Caco-2 (cell line): ENCODE measurements around the gene ADH1B. TPM values are rescaled to one million over a fixed set of nuclear protein-coding genes. Genes with fewer than 3 reads are reported as not detected.

Experiments
- BruUV-seq: library from RNA; stranded (reverse); fragments of 400-500 nt; replicated peaks from 2 replicates; lab custom pipeline; 2021; lab: Mats Ljungman, UMichigan
- CTCF ChIA-PET: fragments of 300-600 bp; sonication (Branson Sonifier 250); formaldehyde crosslinking; loops from one replicate; lab custom pipeline; 2022; ENCODE audit warnings: antibody characterized with exemption; lab: Charles Lee
- POLR2A ChIA-PET: fragments of 300-600 bp; sonication (Branson Sonifier 250); formaldehyde crosslinking; loops from one replicate; lab custom pipeline; 2022; ENCODE audit warnings: antibody characterized with exemption; lab: Charles Lee
- DNase-seq, 2 experiments: peaks; one replicate each; pipeline versions ENCODE4 v3.0.0 to v3.0.0-alpha.2; 2020 to 2022
- H3K27me3 ChIP-seq: replicated peaks from 2 replicates; pipeline ENCODE4 v1.6.0; 2011; ENCODE audit warnings: low read length; ENCODE audit not compliant: control insufficient read depth, insufficient read depth
- H3K36me3 ChIP-seq: 2 replicates; pipeline ENCODE4 v1.5.1; 2011; ENCODE audit warnings: low read length; ENCODE audit not compliant: control insufficient read depth, insufficient read depth
- H3K4me1 ChIP-seq: fragments of 250-450 bp; sonication (Bioruptor Pico); 2 replicates; pipeline ENCODE4 v1.5.1; 2020; ENCODE audit warnings: mild to moderate bottlenecking
- H3K4me3 ChIP-seq: 2 replicates; pipeline ENCODE4 v1.5.1; 2011; ENCODE audit warnings: low read depth, mild to moderate bottlenecking, control low read depth, low read length
- H3K9me3 ChIP-seq: fragments of 250-450 bp; sonication (Bioruptor Pico); 2 replicates; pipeline ENCODE4 v1.5.1; 2020; ENCODE audit warnings: mild to moderate bottlenecking, moderate library complexity
- H3K27ac Mint-ChIP-seq: one replicate; pipeline ENCODE4 v1.8.0; 2022; ENCODE audit warnings: mixed read lengths; ENCODE audit not compliant: unreplicated experiment
- H3K27me3 Mint-ChIP-seq: one replicate; pipeline ENCODE4 v1.8.0; 2022; ENCODE audit warnings: mixed read lengths; ENCODE audit not compliant: insufficient read depth, unreplicated experiment
- H3K36me3 Mint-ChIP-seq: one replicate; pipeline ENCODE4 v1.8.0; 2022; ENCODE audit warnings: mild to moderate bottlenecking, mixed read lengths; ENCODE audit not compliant: insufficient read depth, unreplicated experiment
- H3K4me1 Mint-ChIP-seq: one replicate; pipeline ENCODE4 v1.8.0; 2022; ENCODE audit warnings: low read depth, mixed read lengths; ENCODE audit not compliant: unreplicated experiment
- H3K4me3 Mint-ChIP-seq: one replicate; pipeline ENCODE4 v1.8.0; 2022; ENCODE audit warnings: mild to moderate bottlenecking, moderate library complexity, mixed read lengths; ENCODE audit not compliant: unreplicated experiment
- H3K9me3 Mint-ChIP-seq: one replicate; pipeline ENCODE4 v1.8.0; 2022; ENCODE audit warnings: mixed read lengths; ENCODE audit not compliant: unreplicated experiment
- intact Hi-C: fragments of 100-400 bp; cut with micrococcal nuclease; formaldehyde crosslinking; loops from one replicate; pipeline ENCODE4 v1.10.0; 2022; ENCODE audit not compliant: unreplicated experiment
- total RNA-seq: library from RNA; stranded (reverse); gene quantifications from 2 replicates; pipeline ENCODE4 v1.2.3, GENCODE V29; 2022
- TF ChIP-seq, protein P1 (sequence below), 2 experiments: fragments of 200-600 bp in 1 of 2; IDR thresholded peaks; 1 replicate in 1 of 2; 2 replicates in 1 of 2; pipeline versions ENCODE4 v1.5.1 to v1.8.0; 2011 to 2022; ENCODE audit warnings: antibody characterized with exemption in 1 of 2, control low read depth in 1 of 2, inconsistent platforms in 1 of 2, low read depth in 1 of 2, low read length in 1 of 2, mild to moderate bottlenecking in 1 of 2, moderate library complexity in 1 of 2; ENCODE audit not compliant: insufficient read depth in 1 of 2, severe bottlenecking in 1 of 2, unreplicated experiment in 1 of 2

The ADH1B gene
- total RNA-seq, 1 experiment from 2014 or later: not detected

DNA sequence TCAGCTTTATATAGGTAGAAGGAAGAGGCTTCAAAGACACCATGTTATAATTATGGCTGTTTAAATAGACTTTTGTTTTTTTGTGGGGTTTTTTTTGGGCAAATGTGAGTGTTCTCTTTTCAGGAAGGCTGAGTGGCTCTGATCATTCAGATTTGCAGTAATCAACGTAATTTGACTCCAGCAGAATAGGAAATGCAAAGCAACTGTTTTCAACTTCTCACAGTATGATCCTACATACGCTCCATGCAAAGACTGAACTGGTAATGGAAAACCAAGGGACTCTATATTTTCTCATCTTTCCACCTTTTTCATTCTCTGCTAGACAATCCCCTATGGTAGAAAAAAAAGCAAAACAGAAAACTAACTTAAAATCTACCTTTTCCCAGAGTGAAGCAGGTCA, 10.8 kb downstream of the ADH1B start:
- BruUV-seq: no TSS peak
- H3K4me1 Mint-ChIP-seq: no peaks in the 10 kb centered on the region
- H3K4me3 ChIP-seq: no peak overlapping the region
- no peaks in the 10 kb centered on the region for H3K4me1 ChIP-seq
- H3K27me3 Mint-ChIP-seq: no peaks in the 10 kb centered on the region
- H3K4me3 Mint-ChIP-seq: no peak overlapping the region
- ChIA-PET POLR2A (no interaction called here), CTCF (no interaction called here)
- intact Hi-C loops: no loop called here
- H3K36me3 Mint-ChIP-seq: no peaks in the 10 kb centered on the region
- no peaks in the 10 kb centered on the region for H3K27me3 ChIP-seq
- TF ChIP-seq, protein P1, sequence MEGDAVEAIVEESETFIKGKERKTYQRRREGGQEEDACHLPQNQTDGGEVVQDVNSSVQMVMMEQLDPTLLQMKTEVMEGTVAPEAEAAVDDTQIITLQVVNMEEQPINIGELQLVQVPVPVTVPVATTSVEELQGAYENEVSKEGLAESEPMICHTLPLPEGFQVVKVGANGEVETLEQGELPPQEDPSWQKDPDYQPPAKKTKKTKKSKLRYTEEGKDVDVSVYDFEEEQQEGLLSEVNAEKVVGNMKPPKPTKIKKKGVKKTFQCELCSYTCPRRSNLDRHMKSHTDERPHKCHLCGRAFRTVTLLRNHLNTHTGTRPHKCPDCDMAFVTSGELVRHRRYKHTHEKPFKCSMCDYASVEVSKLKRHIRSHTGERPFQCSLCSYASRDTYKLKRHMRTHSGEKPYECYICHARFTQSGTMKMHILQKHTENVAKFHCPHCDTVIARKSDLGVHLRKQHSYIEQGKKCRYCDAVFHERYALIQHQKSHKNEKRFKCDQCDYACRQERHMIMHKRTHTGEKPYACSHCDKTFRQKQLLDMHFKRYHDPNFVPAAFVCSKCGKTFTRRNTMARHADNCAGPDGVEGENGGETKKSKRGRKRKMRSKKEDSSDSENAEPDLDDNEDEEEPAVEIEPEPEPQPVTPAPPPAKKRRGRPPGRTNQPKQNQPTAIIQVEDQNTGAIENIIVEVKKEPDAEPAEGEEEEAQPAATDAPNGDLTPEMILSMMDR (IDR thresholded peaks at IDR 0.05; ENCODE audit: insufficient read depth in 1 of 2, low read depth in 1 of 2, low read length in 1 of 2, severe bottlenecking in 1 of 2, unreplicated experiment in 1 of 2): no peak
- H3K36me3 ChIP-seq: no peaks in the 10 kb centered on the region
- no peak for DNase-seq
- H3K9me3 ChIP-seq: no peaks in the 10 kb centered on the region
- no peak overlapping the region for H3K27ac Mint-ChIP-seq
- no peaks in the 10 kb centered on the region for H3K9me3 Mint-ChIP-seq

DNA sequence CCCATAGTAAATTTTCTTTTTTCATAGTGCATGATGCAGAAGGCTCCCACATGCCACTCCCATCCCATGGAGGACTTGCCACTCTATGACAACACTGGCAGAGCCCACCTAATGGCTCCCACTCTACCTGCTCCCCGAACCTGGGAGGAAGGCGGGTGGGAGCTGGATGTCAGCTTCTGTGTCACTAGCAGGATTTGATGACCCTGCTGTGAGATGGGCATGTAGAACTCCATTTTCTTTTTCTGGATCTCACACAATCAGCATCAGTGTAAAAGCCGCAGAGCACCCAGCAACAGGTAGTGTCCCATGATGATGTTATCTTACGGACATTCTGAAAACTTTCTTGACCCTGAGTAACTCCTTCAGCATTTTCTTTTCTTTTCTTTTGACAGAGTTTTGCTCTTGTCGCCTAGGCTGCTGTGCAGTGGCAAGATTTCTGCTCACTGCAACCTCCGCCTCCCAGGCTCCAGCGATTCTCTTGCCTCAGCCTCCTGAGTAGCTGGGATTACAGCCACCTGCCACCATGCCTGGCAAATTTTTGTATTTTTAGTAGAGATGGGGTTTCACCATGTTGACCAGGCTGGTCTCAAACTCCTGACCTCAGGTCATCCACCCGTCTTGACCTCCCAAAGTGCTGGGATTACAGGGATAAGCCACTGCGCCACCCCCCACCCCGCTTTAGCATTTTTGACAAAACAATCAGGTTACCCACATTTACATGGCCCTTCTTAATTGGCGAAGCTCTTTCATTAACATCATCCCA, 15.4 kb downstream of the ADH1B start:
- POLR2A ChIA-PET: no interaction called here
- Mint-ChIP-seq H3K4me1 (no peaks in the 10 kb centered on the region), H3K27ac (no peak overlapping the region)

DNA sequence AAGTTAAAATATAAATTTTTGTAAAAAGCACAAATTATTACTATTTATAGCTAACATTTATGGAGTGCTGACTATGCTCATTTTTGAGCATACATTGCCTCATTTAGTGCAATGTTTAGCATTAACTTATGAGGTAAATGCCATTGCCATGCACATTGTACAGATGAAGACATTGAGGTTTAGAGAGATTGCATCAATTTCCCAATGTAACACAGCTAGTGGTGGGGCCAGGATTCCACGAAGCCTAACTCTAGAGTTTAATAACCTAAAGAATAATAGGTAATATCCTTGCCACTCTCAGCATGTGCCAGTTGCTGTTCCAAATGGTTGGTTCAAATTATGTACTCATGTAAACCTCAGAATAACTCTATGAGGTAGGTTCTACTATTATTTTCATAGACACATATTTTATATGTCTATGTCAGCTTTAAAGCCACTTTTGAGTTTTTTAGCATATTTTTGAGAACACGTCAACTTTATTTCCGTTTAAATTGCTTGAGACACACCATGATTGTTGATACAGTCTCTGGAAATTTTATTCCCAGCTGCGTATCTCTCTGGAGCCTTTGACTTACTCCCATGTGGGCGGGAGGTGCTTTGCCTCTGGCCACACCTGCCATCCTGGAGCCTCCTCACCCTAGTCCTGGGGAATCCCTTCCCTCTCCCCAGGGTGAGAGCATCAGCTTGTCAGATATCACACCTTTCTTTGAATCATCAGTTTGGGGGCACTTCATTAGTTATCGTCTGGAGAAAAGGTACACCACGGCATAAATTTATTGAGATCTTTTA, 19.6 kb downstream of the ADH1B start:
- ChIA-PET CTCF (no interaction called here), POLR2A (no interaction called here)
- Histone ChIP-seq H3K9me3 (no peaks in the 10 kb centered on the region), H3K4me3 (no peak overlapping the region), H3K36me3 (no peaks in the 10 kb centered on the region), H3K27me3 (no peaks in the 10 kb centered on the region), H3K4me1 (no peaks in the 10 kb centered on the region)
- no peak for DNase-seq
- peaks cover 2% of the 10 kb centered on the region for H3K9me3 Mint-ChIP-seq
- no peaks in the 10 kb centered on the region for H3K4me1 Mint-ChIP-seq
- H3K27me3 Mint-ChIP-seq: no peaks in the 10 kb centered on the region
- intact Hi-C loops: no loop called here
- no peaks in the 10 kb centered on the region for H3K36me3 Mint-ChIP-seq
- TF ChIP-seq, protein P1 (IDR thresholded peaks at IDR 0.05; ENCODE audit: insufficient read depth in 1 of 2, low read depth in 1 of 2, low read length in 1 of 2, severe bottlenecking in 1 of 2, unreplicated experiment in 1 of 2): no peak
- no TSS peak for BruUV-seq
- H3K27ac Mint-ChIP-seq: no peak overlapping the region
- H3K4me3 Mint-ChIP-seq: no peak overlapping the region

More for the DNA sequence above, 15.4 kb downstream of the ADH1B start:
- H3K4me3 ChIP-seq: no peak overlapping the region
- no peaks in the 10 kb centered on the region for H3K9me3 ChIP-seq
- CTCF ChIA-PET: no interaction called here
- no peaks in the 10 kb centered on the region for H3K36me3 ChIP-seq
- H3K27me3 Mint-ChIP-seq: no peaks in the 10 kb centered on the region
- no TSS peak for BruUV-seq
- no peaks in the 10 kb centered on the region for H3K36me3 Mint-ChIP-seq
- DNase-seq: no peak
- no peak overlapping the region for H3K4me3 Mint-ChIP-seq
- TF ChIP-seq, protein P1 (IDR thresholded peaks at IDR 0.05; ENCODE audit: insufficient read depth in 1 of 2, low read depth in 1 of 2, low read length in 1 of 2, severe bottlenecking in 1 of 2, unreplicated experiment in 1 of 2): no peak
- no peaks in the 10 kb centered on the region for H3K4me1 ChIP-seq
- intact Hi-C loops: loop anchor here (2.0 kb wide), 1 partner anchor 17 kb away; no protein-coding TSS in a partner anchor
- no peaks in the 10 kb centered on the region for H3K9me3 Mint-ChIP-seq
- no peaks in the 10 kb centered on the region for H3K27me3 ChIP-seq
